K562 (cell line): ENCODE results near the gene APOO. TPM values are rescaled to one million over a fixed set of nuclear protein-coding genes. Genes with fewer than 3 reads are reported as not detected.

Experiments
- ARNT ChIP-seq, 2 experiments: fragments of 450-650 bp; IDR thresholded peaks; 2 replicates each; pipeline ENCODE4 v1.6.1; 2016; ENCODE audit warnings: mild to moderate bottlenecking in 1 of 2
- CBX2 ChIP-seq: fragments of 200-600 bp; sonication (generic); IDR thresholded peaks from one replicate; pipeline ENCODE4 v1.6.1; 2012; ENCODE audit warnings: mild to moderate bottlenecking, low read length, inconsistent platforms; ENCODE audit not compliant: insufficient read depth, poor library complexity, severe bottlenecking
- CEBPB ChIP-seq: fragments of 450-650 bp; IDR thresholded peaks from 2 replicates; pipeline ENCODE4 v1.6.1; 2016; ENCODE audit warnings: missing genetic modification characterization, missing compliant biosample characterization
- CREB3L1 ChIP-seq: fragments of 450-650 bp; IDR thresholded peaks from 2 replicates; pipeline ENCODE4 v1.6.1; 2014; ENCODE audit warnings: low read depth, mild to moderate bottlenecking, moderate library complexity, borderline replicate concordance
- FOXA3 ChIP-seq, 2 experiments: fragments of 450-650 bp in 1 of 2; sonication (generic) in 1 of 2; formaldehyde crosslinking; IDR thresholded peaks in 1 of 2; conservative IDR thresholded peaks in 1 of 2; 2 replicates each; pipeline versions ENCODE4 v1.4.0 to v1.8.0; 2020 to 2022; ENCODE audit warnings: mild to moderate bottlenecking in 2 of 2, missing genetic modification reagents in 1 of 2
- GABPA ChIP-seq: fragments of 200-800 bp; sonication (Bioruptor generic); conservative IDR thresholded peaks from 2 replicates; pipeline ENCODE4 v1.6.1; 2016; ENCODE audit warnings: low read depth, missing genetic modification characterization, missing compliant biosample characterization
- IRF1 ChIP-seq: sonication (generic); formaldehyde crosslinking; IDR thresholded peaks from 2 replicates; pipeline ENCODE4 v1.8.0; 2022; ENCODE audit warnings: missing genetic modification reagents, mild to moderate bottlenecking, borderline replicate concordance
- KDM1A ChIP-seq, 2 experiments: fragments of 450-650 bp; IDR thresholded peaks; 2 replicates each; pipeline ENCODE4 v1.6.1; 2016; ENCODE audit warnings: mild to moderate bottlenecking in 2 of 2
- MBD1 ChIP-seq: fragments of 250-450 bp; sonication (Bioruptor Pico); IDR thresholded peaks from 2 replicates; pipeline ENCODE4 v1.8.0; 2022; ENCODE audit warnings: inconsistent platforms
- NFRKB ChIP-seq: fragments of 450-650 bp; IDR thresholded peaks from 2 replicates; pipeline ENCODE4 v1.6.1; 2016; ENCODE audit warnings: low read depth
- NRF1 ChIP-seq, 2 experiments: fragments of 450-650 bp; IDR thresholded peaks in 1 of 2; conservative IDR thresholded peaks in 1 of 2; 2 replicates each; pipeline ENCODE4 v1.6.1; 2014; ENCODE audit warnings: mild to moderate bottlenecking in 2 of 2
- PHTF2 ChIP-seq: fragments of 250-450 bp; sonication (Bioruptor Pico); IDR thresholded peaks from 2 replicates; pipeline ENCODE4 v1.5.0; 2021; ENCODE audit warnings: mild to moderate bottlenecking
- PKNOX1 ChIP-seq: fragments of 450-650 bp; IDR thresholded peaks from 2 replicates; pipeline ENCODE4 v1.6.1; 2016
- SIRT6 ChIP-seq: IDR thresholded peaks from one replicate; pipeline ENCODE4 v1.6.1; 2012; ENCODE audit warnings: low read depth, mild to moderate bottlenecking, control low read depth, inconsistent platforms, low read length, moderate library complexity
- SPI1 ChIP-seq: IDR thresholded peaks from 2 replicates; pipeline ENCODE4 v1.6.1; 2011; ENCODE audit warnings: low read depth, low read length, control low read depth, borderline replicate concordance
- TFAM ChIP-seq: fragments of 250-450 bp; sonication (Bioruptor Pico); conservative IDR thresholded peaks from 2 replicates; pipeline ENCODE4 v1.5.0; 2021; ENCODE audit warnings: mild to moderate bottlenecking, moderate library complexity
- U2AF2 ChIP-seq: fragments of 200-400 bp; formaldehyde crosslinking; optimal IDR thresholded peaks from 2 replicates; pipeline ENCODE3; 2017; ENCODE audit warnings: low read depth, mild to moderate bottlenecking, low read length
- ZNF165 ChIP-seq: fragments of 250-450 bp; sonication (Bioruptor Pico); IDR thresholded peaks from 2 replicates; pipeline ENCODE4 v1.4.0; 2020; ENCODE audit warnings: borderline replicate concordance
- ZNF280B ChIP-seq: fragments of 250-450 bp; sonication (Bioruptor Pico); IDR thresholded peaks from 2 replicates; pipeline ENCODE4 v1.5.1; 2021; ENCODE audit warnings: mild to moderate bottlenecking
- ZNF586 ChIP-seq: fragments of 450-650 bp; formaldehyde crosslinking; conservative IDR thresholded peaks from 2 replicates; pipeline ENCODE4 v1.4.0; 2020; ENCODE audit warnings: mild to moderate bottlenecking, moderate library complexity
- polyA plus RNA-seq, 8 experiments: library from polyadenylated mRNA; depleted of rRNA in 4 of 8; stranded (reverse) in 5 of 8; unstranded in 3 of 8; fragments of >200 nt; fragmentation: Nextera tagmentation in 2 of 8; fragmentation: Illumina TruSeq in 1 of 8; extraction: Ambion mirVana in 2 of 8; extraction: Trizol in 1 of 8; gene quantifications; 2 replicates each; pipeline versions ENCODE4 v1.2.1 to v1.2.3, GENCODE V29; 2011 to 2014; ENCODE audit warnings: inconsistent platforms in 1 of 8, missing spikeins in 1 of 8
- total RNA-seq, 7 experiments: library from RNA; depleted of rRNA in 6 of 7; stranded (reverse); fragments of >200 nt in 6 of 7; fragmentation: Illumina TruSeq in 2 of 7; extraction: Trizol in 2 of 7; gene quantifications; 2 replicates each; pipeline versions ENCODE4 v1.2.1 to v1.2.3, GENCODE V29; 2011 to 2021; ENCODE audit warnings: low replicate concordance in 1 of 7

Gene APOO
- total and polyA plus RNA-seq, 9 of the 15 experiments (the other 6 are each of a cell fraction or from before 2014, with no cell fraction given): 37.3 to 76.4 (median 60.8) TPM

GRCh38 chrX:23811108-23811651, 96.6 kb downstream of the APOO start (continued):
- TF ChIP-seq IRF1 (CRISPR knock-in tag) (no peak), MBD1 (CRISPR knock-in tag) (no peak), TFAM (CRISPR knock-in tag) (no peak), PHTF2 (CRISPR knock-in tag) (no peak), ZNF280B (no peak), NFRKB (no peak), ARNT (IDR thresholded peaks at IDR 0.05) (no peak), GABPA (tag) (no peak), ZNF165 (CRISPR knock-in tag) (no peak), KDM1A (IDR thresholded peaks at IDR 0.05) (0 out of 4 replicates have a peak, but pooled peaks of 1 of the 2 experiments have one; percentile 17), CEBPB (tag) (0 out of 2 replicates have a peak, but pooled peaks have one; percentile 22), SIRT6 (no peak), U2AF2 (no peak), FOXA3 (CRISPR knock-in tag; conservative IDR thresholded peaks at IDR 0.05 in 1 of 2, IDR thresholded peaks at IDR 0.05 in 1 of 2) (peak in 1 of 2 experiments; percentile 75; a peak in 2 of 4 replicates), SPI1 (peak; percentile 79; the same call in 1 of the 2 replicates), NRF1 (conservative IDR thresholded peaks at IDR 0.05 in 1 of 2, IDR thresholded peaks at IDR 0.05 in 1 of 2) (no peak), CREB3L1 (no peak), CBX2 (no peak), PKNOX1 (no peak), ZNF586 (CRISPR knock-in tag) (no peak)
